Neural crest cell (in vitro differentiated cells): ENCODE results near the gene APH1B. TPM values are rescaled to one million over a fixed set of nuclear protein-coding genes. Genes with fewer than 3 reads are reported as not detected.

Experiments
- DNase-seq: peaks from one replicate; pipeline ENCODE4 v3.0.0; 2021; ENCODE audit warnings: low read depth, mixed read lengths, low spot score
- H3K27ac Mint-ChIP-seq: one replicate; pipeline ENCODE4 v1.8.0; 2021; ENCODE audit warnings: mild to moderate bottlenecking, mixed read lengths; ENCODE audit not compliant: unreplicated experiment
- H3K27me3 Mint-ChIP-seq: 2 replicates; pipeline ENCODE4 v1.8.0; 2021; ENCODE audit warnings: low read depth, mild to moderate bottlenecking, mixed read lengths
- H3K36me3 Mint-ChIP-seq: 2 replicates; pipeline ENCODE4 v1.8.0; 2021; ENCODE audit warnings: low read depth, mild to moderate bottlenecking, mixed read lengths
- H3K4me1 Mint-ChIP-seq: 2 replicates; pipeline ENCODE4 v1.8.0; 2021; ENCODE audit warnings: mixed read lengths
- H3K4me3 Mint-ChIP-seq: one replicate; pipeline ENCODE4 v1.8.0; 2021; ENCODE audit warnings: mild to moderate bottlenecking, mixed read lengths
- H3K9me3 Mint-ChIP-seq: 2 replicates; pipeline ENCODE4 v1.8.0; 2021; ENCODE audit warnings: mixed read lengths
- total RNA-seq: library from RNA; stranded (reverse); gene quantifications from 2 replicates; pipeline ENCODE4 v1.2.1, GENCODE V29; 2021
- TF ChIP-seq, protein P1 (sequence below): fragments of 200-600 bp; sonication (generic); conservative IDR thresholded peaks from 2 replicates; pipeline ENCODE4 v1.5.0; 2021; ENCODE audit warnings: antibody characterized with exemption, mild to moderate bottlenecking

The APH1B gene
- total RNA-seq, 1 donor from 2014 or later = 18.5 TPM

DNA sequence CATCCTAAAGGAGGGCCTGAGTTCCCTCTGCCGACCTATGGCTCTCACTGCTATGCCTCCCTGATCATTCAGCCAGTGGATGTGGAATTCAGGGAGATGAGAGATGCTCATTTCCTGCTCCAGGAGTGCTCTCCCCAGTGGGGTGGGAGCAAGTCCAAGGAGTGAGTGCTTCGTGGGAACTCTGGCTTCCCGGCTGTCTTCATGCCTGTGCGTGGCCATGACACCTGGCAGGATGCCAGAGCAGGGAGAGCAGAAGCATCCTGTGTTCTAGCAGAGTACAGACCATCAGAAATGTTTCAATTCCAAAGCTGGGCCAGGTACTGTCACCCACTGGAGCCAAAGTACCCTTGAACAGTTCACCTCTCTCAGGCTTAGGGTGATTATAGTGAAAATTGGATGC is 45.1 kb downstream of the APH1B start:
- Mint-ChIP-seq H3K9me3 (peaks cover under 1% of the 10 kb centered on the region), H3K4me3 (no peak overlapping the region), H3K4me1 (peaks cover 37% of the 10 kb centered on the region), H3K27me3 (no peaks in the 10 kb centered on the region), H3K36me3 (no peaks in the 10 kb centered on the region), H3K27ac (peak overlapping the region; percentile 90)
- no peak for DNase-seq
- TF ChIP-seq, protein P1, sequence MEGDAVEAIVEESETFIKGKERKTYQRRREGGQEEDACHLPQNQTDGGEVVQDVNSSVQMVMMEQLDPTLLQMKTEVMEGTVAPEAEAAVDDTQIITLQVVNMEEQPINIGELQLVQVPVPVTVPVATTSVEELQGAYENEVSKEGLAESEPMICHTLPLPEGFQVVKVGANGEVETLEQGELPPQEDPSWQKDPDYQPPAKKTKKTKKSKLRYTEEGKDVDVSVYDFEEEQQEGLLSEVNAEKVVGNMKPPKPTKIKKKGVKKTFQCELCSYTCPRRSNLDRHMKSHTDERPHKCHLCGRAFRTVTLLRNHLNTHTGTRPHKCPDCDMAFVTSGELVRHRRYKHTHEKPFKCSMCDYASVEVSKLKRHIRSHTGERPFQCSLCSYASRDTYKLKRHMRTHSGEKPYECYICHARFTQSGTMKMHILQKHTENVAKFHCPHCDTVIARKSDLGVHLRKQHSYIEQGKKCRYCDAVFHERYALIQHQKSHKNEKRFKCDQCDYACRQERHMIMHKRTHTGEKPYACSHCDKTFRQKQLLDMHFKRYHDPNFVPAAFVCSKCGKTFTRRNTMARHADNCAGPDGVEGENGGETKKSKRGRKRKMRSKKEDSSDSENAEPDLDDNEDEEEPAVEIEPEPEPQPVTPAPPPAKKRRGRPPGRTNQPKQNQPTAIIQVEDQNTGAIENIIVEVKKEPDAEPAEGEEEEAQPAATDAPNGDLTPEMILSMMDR = no peak

DNA sequence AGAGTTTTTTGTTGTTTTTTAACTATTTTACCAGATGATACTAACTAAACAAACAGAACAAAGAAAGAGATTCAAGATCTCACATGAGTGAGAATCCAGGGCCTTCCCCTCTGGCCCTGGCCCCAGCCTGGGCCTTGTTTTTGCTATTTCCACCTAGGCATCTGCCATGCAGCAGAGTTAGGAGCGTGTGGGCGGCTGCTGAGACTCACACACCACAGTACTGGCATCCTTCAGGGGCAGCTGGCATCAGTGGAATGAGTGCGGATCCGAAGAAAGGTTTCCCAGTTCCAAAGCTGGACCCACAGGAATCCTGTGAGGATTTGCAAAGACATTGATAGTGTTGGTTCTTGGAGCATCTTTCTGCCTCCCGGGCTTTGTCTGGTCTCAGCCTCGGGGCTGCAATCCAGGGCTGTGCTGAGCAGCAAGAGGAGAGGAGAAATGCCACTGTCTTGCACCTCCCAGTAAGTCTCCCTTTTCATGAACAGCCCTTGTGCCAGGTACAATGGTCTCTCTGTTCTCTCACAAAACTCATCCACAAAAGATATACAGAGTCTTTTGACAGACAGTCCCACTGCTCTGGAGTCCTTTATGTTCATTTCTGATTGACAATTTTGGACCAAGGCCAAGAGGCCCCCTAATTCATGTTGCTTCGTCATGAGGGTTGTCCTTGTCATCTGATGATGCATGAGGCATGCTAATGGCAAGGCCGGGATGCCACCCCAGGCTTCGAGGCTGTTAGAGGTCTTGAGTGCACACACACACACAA is 46.6 kb downstream of the APH1B start:
- no peaks in the 10 kb centered on the region for H3K36me3 Mint-ChIP-seq
- peaks cover 37% of the 10 kb centered on the region for H3K4me1 Mint-ChIP-seq
- TF ChIP-seq, protein P1 = no peak
- peak overlapping the region; percentile 95 for H3K27ac Mint-ChIP-seq
- peak; percentile 35 for DNase-seq
- H3K9me3 Mint-ChIP-seq = peaks cover 3% of the 10 kb centered on the region
- no peaks in the 10 kb centered on the region for H3K27me3 Mint-ChIP-seq
- peak overlapping the region; percentile 45 for H3K4me3 Mint-ChIP-seq

DNA sequence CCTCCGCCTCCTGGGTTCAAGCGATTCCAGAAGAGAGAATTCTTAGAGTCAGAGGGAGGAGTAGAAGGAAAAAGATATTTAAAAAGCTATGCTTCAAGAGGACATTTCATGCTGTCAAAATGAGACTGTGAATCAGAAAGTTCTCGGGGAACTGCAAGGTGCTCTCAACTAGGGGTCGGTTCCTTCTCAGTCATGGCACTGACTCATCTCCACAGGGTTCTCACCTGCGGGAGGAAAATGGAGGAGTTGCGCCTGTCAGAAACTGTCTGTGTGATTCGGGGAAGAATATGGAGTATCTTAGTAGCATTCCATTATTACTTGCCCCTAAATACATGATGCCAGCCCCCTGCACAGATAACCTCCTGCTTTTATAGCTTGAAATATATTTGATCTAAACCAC is 47.4 kb downstream of the APH1B start:
- no peaks in the 10 kb centered on the region for H3K27me3 Mint-ChIP-seq
- no peak for DNase-seq
- TF ChIP-seq, protein P1 = no peak

DNA sequence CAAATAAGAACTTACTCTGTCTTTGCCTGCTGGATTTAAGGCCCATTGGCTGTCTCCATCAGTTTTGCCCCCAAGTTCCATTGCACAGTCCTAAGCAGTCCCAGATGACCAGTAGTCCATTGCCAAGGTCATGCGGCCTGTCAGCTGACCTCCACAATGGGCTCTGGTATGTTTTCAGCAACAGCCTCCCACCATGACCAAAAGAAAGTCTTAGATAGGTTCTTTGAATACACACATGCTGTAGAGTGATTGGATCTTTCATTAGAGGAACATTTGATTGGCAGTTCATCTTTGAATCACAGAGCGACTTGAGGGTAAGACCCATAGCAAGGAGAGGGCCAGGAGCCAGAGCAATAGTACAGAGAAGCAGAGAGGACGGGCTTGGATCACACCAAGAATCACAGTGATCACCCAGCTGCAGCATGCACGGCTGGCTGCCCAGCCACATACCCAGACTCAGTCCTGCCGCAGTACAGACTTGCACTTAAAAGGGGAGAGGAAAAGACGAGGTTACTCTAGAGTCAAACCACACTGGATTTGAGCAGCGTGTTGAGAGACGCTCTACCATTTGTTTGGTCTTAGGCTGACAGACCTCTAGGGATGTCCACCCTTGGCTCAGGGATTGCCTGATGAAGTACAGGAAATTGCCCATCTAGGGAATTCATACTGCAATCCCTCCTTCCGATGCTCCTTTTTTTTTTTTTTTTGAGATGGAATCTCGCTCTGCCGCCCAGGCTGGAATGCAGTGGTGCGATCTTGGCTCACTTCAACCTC is 50.4 kb downstream of the APH1B start:
- Mint-ChIP-seq H3K36me3 (no peaks in the 10 kb centered on the region), H3K9me3 (peaks cover 3% of the 10 kb centered on the region), H3K4me3 (no peak overlapping the region), H3K4me1 (peaks cover 33% of the 10 kb centered on the region), H3K27me3 (no peaks in the 10 kb centered on the region), H3K27ac (no peak overlapping the region)
- TF ChIP-seq, protein P1 = no peak
- no peak for DNase-seq

More for the DNA sequence above, 47.4 kb downstream of the APH1B start:
- Mint-ChIP-seq H3K36me3 (no peaks in the 10 kb centered on the region), H3K9me3 (peaks cover 3% of the 10 kb centered on the region), H3K4me3 (peak overlapping the region; percentile 45), H3K4me1 (peaks cover 37% of the 10 kb centered on the region), H3K27ac (peak overlapping the region; percentile 53)

DNA sequence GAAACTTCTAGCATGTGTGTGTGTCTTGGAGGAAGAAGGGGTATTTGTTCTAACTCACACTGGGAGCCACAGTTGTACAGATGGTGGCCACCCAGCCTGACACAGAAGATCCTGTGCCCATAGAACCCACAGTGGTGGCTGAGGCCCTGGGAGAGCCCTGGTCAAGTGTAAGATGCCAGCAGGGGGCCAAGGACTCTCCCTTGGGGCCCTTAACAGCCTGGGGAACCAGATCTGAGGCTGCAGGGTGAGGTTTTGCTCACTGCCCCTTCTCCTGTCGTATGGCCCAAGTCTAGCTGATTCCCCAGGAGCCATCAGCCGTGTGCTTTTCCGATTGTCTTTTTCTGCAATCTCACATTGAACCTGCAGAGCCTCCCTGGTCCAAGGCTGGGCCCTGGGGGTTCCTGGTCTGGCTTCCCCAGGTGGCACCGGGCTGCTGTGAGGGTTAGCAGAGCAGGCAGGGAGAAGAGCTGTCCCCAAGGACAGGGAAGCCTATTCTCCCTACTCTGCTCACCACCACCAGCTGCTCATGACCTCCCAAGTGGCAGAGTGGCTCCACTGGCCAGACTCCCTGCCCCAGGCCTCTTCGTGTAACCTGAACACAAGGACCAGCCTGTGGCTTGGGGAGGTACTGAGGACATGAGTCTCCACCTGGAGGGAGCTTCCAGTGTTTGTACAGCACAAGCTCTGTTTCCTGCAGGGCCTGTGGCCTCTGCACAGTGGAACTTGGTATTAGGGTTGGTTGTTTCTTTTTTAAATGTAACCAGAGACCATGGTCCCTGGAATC is 52.4 kb downstream of the APH1B start:
- no peak overlapping the region for H3K4me3 Mint-ChIP-seq
- TF ChIP-seq, protein P1 = no peak
- peaks cover 3% of the 10 kb centered on the region for H3K9me3 Mint-ChIP-seq
- H3K27me3 Mint-ChIP-seq = no peaks in the 10 kb centered on the region
- no peak overlapping the region for H3K27ac Mint-ChIP-seq
- H3K4me1 Mint-ChIP-seq = peaks cover 14% of the 10 kb centered on the region
- DNase-seq = no peak
- no peaks in the 10 kb centered on the region for H3K36me3 Mint-ChIP-seq
